GM12872 (cell line): Measurements from ENCODE around the gene SLC44A1.
A peak's percentile ranks its signal among the peaks of the same experiment; 100 is the strongest.

Experiments
- CTCF ChIP-seq: IDR thresholded peaks from 3 replicates; pipeline ENCODE4 v1.5.1; 2011; ENCODE audit warnings: low read depth, mild to moderate bottlenecking, low read length, moderate library complexity; ENCODE audit not compliant: insufficient read depth

SLC44A1 gene

GRCh38 chr9:105406369-105406768, 161.9 kb downstream of the SLC44A1 start:
- TF ChIP-seq CTCF = no peak

- peak; percentile 21; the same call in 1 of the 3 replicates for TF ChIP-seq CTCF
Measured at GRCh38 chr9:105413525-105413924, 169.1 kb downstream of the SLC44A1 start.

- TF ChIP-seq CTCF = peak; percentile 85
Measured at GRCh38 chr9:105414947-105415661, 170.7 kb downstream of the SLC44A1 start.

- TF ChIP-seq CTCF = no peak
Measured at GRCh38 chr9:105415662-105415980, 171.2 kb downstream of the SLC44A1 start.

GRCh38 chr9:105416840-105417239, 172.4 kb downstream of the SLC44A1 start:
- no peak for TF ChIP-seq CTCF

GRCh38 chr9:105418588-105419500, 174.4 kb downstream of the SLC44A1 start:
- TF ChIP-seq CTCF = no peak

GRCh38 chr9:105419816-105420597, 175.6 kb downstream of the SLC44A1 start:
- no peak for TF ChIP-seq CTCF
